ENCODE measurements around the gene RETSAT. TPM values are rescaled to one million over a fixed set of nuclear protein-coding genes. Genes with fewer than 3 reads are reported as not detected.

The RETSAT gene
- total and polyA plus RNA-seq, 2 of the 13 experiments (the other 11 are each of a cell fraction or from before 2014, with no cell fraction given), result 46.7 to 61.0 TPM

GRCh38 chr2:85380048-85380447, 25.7 kb upstream of the RETSAT start (continued):
- TF ChIP-seq, protein P1, sequence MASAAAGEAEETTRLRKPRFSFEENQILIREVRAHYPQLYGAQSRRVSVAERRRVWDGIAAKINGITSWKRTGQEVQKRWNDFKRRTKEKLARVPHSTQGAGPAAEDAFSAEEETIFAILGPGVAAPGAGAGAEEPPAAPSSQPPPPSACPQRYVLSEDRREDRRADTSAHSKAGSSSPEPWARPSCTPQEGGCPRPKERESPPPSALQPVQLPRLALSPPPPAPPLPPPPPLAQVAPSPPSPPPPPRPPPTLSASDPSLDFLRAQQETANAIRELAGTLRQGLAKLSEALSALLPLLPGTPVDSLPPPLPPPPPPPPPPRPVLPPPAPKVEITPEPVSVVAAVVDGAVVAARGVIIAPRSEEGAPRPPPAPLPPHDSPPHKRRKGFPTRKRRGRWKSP (CRISPR knock-in tag; IDR thresholded peaks at IDR 0.05), result no peak

DNA sequence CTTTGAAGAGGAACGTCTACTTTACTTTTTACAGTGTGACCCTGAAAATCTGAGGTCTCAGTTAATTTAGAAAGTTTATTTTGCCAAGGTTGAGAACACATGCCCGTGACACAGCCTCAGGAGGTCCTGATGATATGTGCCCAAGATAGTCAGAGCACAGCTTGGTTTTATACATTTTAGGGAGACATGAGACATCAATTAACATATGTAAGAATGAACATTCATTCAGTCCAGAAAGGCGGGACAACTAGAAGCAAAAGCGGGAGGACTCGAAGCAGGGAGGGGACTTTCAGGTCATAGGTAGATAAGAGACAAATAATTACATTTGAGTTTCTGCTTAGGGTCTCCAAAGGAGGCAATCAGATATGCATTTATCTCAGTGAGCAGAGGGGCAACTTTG, 23.9 kb upstream of the RETSAT start:
- Histone ChIP-seq H3K79me2 (ENCODE audit: insufficient read depth, low read length) (no peaks in the 10 kb centered on the region), H3K4me2 (ENCODE audit: low read depth, low read length) (no peak overlapping the region), H3K4me1 (ENCODE audit: insufficient read depth, low read length) (no peaks in the 10 kb centered on the region), H3K27me3 (ENCODE audit: control insufficient read depth in 1 of 2, insufficient read depth in 2 of 2, low read length in 2 of 2) (no peaks in the 10 kb centered on the region), H3K9ac (ENCODE audit: insufficient read depth, low read depth, low read length) (no peak overlapping the region), H3K9me3 (ENCODE audit: low read length) (peaks cover 6% of the 10 kb centered on the region; the same call in 1 of the 2 replicates), H4K20me1 (ENCODE audit: insufficient read depth, low read length) (no peaks in the 10 kb centered on the region), H2AFZ (ENCODE audit: low read length) (no peak overlapping the region), H3K4me3 (replicated peaks in 1 of 3; ENCODE audit: insufficient read depth in 1 of 3, low read depth in 2 of 3, low read length in 3 of 3) (no peak overlapping the region), H3K27ac (ENCODE audit: extremely low read length, insufficient read depth, low read length) (no peak overlapping the region), H3K36me3 (replicated peaks in 1 of 2; ENCODE audit: control insufficient read depth in 1 of 2, insufficient read depth in 2 of 2, low read length in 2 of 2) (peaks cover 1 to 4% of the 10 kb centered on the region in 2 experiments; a peak in 3 of 5 replicates)
- DNase-seq (ENCODE audit: low spot score) (no peak), ATAC-seq (no peak), FAIRE-seq (no peak)
- in situ Hi-C loops (cut with HindIII; ENCODE audit: extremely low pct_ligation_motif_present, low pct_unique_long_range_greater_than_20kb), result no loop called here
- ChIA-PET CTCF (ENCODE audit: low intra/inter-chr PET ratio, low total read pairs) (no interaction called here), POLR2A (interaction anchor here (2.2 kb wide), 1 partner anchor 13 kb away, joined by 6 read pairs; no protein-coding TSS in a partner anchor)
- intact Hi-C loops (cut with micrococcal nuclease; ENCODE audit: unreplicated experiment), result no loop called here
- 95% methylated on average over 5 of the region's 5 CpGs for WGBS (ENCODE audit: low lambda C conversion rate)
- no peak for TF ChIP-seq SP4 (CRISPR knock-in tag; IDR thresholded peaks at IDR 0.05)
- TF ChIP-seq PITX1 (CRISPR knock-in tag; IDR thresholded peaks at IDR 0.05), result no peak
- TF ChIP-seq MXD4 (CRISPR knock-in tag; IDR thresholded peaks at IDR 0.05), result no peak
- TF ChIP-seq NR2F2 (IDR thresholded peaks at IDR 0.05; ENCODE audit: borderline replicate concordance, low read depth), result no peak
- no peak for TF ChIP-seq MBNL3 (CRISPR knock-in tag; conservative IDR thresholded peaks at IDR 0.05)
- TF ChIP-seq ZNF678 (CRISPR knock-in tag; IDR thresholded peaks at IDR 0.05), result no peak
- no peak for TF ChIP-seq ZSCAN25 (CRISPR knock-in tag; IDR thresholded peaks at IDR 0.05)
- TF ChIP-seq ZNF431 (CRISPR knock-in tag; IDR thresholded peaks at IDR 0.05; ENCODE audit: borderline replicate concordance, low read depth), result no peak
- TF ChIP-seq TBX2 (CRISPR knock-in tag; IDR thresholded peaks at IDR 0.05; ENCODE audit: borderline replicate concordance), result no peak
- TF ChIP-seq, protein P2, sequence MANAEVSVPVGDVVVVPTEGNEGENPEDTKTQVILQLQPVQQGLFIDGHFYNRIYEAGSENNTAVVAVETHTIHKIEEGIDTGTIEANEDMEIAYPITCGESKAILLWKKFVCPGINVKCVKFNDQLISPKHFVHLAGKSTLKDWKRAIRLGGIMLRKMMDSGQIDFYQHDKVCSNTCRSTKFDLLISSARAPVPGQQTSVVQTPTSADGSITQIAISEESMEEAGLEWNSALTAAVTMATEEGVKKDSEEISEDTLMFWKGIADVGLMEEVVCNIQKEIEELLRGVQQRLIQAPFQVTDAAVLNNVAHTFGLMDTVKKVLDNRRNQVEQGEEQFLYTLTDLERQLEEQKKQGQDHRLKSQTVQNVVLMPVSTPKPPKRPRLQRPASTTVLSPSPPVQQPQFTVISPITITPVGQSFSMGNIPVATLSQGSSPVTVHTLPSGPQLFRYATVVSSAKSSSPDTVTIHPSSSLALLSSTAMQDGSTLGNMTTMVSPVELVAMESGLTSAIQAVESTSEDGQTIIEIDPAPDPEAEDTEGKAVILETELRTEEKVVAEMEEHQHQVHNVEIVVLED (CRISPR knock-in tag; IDR thresholded peaks at IDR 0.05; ENCODE audit: borderline replicate concordance), result no peak
- no peak for TF ChIP-seq ZNF282 (IDR thresholded peaks at IDR 0.05; ENCODE audit: partially characterized antibody)
- no peak for TF ChIP-seq TMF1 (CRISPR knock-in tag; IDR thresholded peaks at IDR 0.05; ENCODE audit: low read depth)
- no peak for TF ChIP-seq ZNF674 (CRISPR knock-in tag; IDR thresholded peaks at IDR 0.05; ENCODE audit: low read depth)
- TF ChIP-seq CAMTA2 (CRISPR knock-in tag; IDR thresholded peaks at IDR 0.05; ENCODE audit: borderline replicate concordance), result no peak
- no peak for TF ChIP-seq SYNCRIP (IDR thresholded peaks at IDR 0.05; ENCODE audit: insufficient read depth, low read depth, low read length)
- no peak for TF ChIP-seq HOXD1 (CRISPR knock-in tag; IDR thresholded peaks at IDR 0.05)
- no peak for TF ChIP-seq PBX3 (CRISPR knock-in tag; IDR thresholded peaks at IDR 0.05; ENCODE audit: borderline replicate concordance)
- no peak for TF ChIP-seq ZNF777 (CRISPR knock-in tag; IDR thresholded peaks at IDR 0.05)
- no peak for TF ChIP-seq TBL1XR1 (IDR thresholded peaks at IDR 0.05; ENCODE audit: borderline replicate concordance, low read length, partially characterized antibody)
- no TSS peak for BruUV-seq (replicated peaks)

Measured in HepG2 (cell line).